WI38 (cell line): ENCODE measurements around the gene EFCAB14.
"Not testable (repeated sequence)": the region's sequence is repeated elsewhere in the genome, so short reads cannot be mapped to it uniquely, and the experiment has no call there.

Experiments used
- H3K4me3 ChIP-seq: 2 replicates; pipeline ENCODE4 v1.5.1; 2011; ENCODE audit warnings: low read depth, mild to moderate bottlenecking, control low read depth, low read length
- TF ChIP-seq, protein P1 (sequence below): IDR thresholded peaks from 2 replicates; pipeline ENCODE4 v1.5.1; 2012; ENCODE audit warnings: low read depth, mild to moderate bottlenecking, control low read depth, low read length

EFCAB14 gene

DNA sequence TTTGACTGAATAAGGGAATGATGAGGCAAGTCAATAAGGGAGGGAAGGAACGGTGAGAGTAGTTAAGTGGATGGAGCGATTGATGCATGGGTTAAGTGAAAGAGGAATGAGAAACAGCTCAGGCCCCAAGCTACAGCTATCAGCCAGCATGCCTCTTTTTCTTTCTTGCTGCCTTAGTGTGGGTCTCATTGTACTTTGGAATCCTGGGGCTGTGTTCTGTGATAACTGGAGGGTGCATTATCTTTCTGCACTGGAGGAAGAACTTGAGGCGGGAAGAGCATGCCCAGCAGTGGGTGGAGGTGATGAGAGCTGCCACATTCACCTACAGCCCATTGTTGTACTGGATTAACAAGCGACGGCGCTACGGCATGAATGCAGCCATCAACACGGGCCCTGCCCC is 46.2 kb downstream of the EFCAB14 start:
- TF ChIP-seq, protein P1, sequence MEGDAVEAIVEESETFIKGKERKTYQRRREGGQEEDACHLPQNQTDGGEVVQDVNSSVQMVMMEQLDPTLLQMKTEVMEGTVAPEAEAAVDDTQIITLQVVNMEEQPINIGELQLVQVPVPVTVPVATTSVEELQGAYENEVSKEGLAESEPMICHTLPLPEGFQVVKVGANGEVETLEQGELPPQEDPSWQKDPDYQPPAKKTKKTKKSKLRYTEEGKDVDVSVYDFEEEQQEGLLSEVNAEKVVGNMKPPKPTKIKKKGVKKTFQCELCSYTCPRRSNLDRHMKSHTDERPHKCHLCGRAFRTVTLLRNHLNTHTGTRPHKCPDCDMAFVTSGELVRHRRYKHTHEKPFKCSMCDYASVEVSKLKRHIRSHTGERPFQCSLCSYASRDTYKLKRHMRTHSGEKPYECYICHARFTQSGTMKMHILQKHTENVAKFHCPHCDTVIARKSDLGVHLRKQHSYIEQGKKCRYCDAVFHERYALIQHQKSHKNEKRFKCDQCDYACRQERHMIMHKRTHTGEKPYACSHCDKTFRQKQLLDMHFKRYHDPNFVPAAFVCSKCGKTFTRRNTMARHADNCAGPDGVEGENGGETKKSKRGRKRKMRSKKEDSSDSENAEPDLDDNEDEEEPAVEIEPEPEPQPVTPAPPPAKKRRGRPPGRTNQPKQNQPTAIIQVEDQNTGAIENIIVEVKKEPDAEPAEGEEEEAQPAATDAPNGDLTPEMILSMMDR: no peak
- no peak overlapping the region for H3K4me3 ChIP-seq

DNA sequence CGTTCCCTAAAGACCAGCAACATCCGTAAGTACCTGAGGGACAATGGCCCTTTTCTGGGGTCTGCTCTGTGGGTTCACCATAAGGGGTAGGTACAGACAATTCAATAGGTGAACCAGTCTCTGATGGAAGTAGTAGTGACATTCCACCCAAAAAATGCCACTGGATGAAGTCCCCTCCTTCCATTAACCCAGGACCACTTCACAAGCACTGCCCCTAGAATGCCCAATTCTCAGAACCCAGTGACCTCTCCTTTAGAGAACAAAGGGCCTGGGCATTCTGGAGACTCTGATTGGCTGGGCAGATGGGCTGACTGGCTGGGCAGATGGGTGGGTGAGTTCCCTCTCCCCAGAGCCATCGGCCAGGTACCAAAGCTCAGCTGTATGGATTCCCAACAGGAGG is 47.4 kb downstream of the EFCAB14 start, which contains the start of gene TEX38:
Gene TEX38 (plus strand): TSS at position 301 of the 400 bp plus-strand sequence. CDS start 81 bp downstream, at position 382.
- TF ChIP-seq, protein P1: no peak
- H3K4me3 ChIP-seq: no peak within 1 kb of the TSS

DNA sequence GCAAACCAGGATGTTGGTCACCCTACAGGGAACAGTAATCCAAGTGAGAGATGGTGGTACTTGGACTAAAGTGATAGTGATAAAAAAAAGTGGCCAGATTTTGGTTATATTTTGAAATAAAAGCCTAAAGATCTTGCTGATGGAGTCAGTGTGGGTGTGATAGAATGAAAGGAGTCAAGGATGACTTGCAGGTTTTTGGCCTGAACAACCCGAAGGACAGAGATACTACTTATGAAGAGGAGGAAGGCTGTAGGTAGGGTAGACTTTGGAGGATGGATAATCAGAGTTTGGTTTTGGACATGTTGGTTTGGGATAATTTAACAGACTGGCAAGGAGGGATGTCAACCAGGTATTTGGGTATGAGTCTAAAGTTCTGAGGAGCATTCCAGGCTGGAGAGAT is 48.8 kb downstream of the EFCAB14 start:
- TF ChIP-seq, protein P1: no peak

DNA sequence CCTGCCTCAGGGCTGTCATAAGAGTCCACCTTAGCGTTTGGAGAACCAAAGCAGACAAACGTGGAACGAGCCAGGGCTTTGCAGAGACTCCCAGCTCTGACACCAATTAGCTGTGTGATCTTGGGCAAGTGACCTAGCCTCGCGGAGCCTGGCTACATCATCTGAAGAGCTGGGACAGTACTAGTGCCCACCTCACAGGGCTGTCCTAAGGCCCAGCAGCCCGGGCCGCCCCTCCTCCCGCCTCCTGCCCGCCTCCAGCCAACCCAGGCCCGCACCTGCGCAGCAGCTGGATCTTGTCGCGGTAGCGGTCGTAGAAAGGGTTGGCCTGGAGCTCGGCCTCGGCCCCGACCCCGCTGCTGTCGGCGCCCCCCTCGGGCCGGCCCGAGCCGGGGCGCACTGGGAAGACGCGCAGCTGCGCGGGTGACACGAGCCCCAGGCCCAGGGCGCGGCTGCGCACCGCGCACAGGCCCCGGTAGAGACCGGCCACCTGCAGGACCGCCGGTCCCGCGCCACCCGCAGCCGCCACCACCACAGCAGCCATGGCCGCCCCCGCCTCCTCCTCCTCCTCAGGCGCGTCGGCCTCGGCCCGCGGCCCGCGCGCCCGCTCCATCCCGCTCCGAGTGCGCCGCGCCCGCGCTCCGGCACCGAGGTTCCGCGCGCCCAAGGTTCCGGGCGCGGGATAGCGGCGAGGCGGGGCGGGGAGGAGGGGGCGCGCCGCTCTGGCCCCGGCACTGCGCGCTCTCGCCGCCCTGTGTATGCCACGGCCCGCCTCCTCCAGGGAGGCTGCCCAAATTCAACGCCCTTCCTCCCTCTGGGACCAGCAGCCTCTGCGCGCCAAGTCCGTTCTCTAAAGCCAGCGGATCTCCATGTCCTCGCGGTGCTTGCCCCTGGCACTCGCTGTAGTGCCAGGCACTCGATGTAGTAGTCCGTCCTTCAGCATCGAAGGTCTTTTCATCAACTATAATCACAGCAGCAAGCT is 50.8 kb downstream of the EFCAB14 start, which contains the start of gene ATPAF1:
Gene ATPAF1 (minus strand): TSS at position 583 of the 979 bp plus-strand sequence. CDS start 42 bp downstream, at position 541.
- peak within 1 kb of the TSS; percentile 78 for H3K4me3 ChIP-seq
- TF ChIP-seq, protein P1: no peak

More for the DNA sequence above, 48.8 kb downstream of the EFCAB14 start:
- H3K4me3 ChIP-seq: no peak overlapping the region

DNA sequence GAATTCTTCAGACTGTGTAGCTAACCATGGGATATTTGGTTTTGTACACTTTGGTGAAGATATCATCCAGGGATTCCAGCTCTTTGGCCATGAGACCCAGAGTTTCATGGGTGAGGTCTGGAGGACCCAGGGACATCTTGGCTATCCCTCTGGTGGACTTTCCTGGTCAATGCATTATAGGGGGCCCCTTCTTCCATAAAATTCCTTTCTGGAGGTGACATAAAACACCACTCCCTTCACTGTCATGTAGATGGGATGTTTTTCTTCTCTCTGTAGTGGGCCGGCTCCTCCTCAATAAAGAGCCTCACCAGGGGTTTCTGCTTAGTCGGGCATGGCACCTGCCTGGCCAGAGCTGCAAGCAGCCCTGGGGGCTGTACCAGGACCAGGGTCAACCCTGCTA is 52.9 kb downstream of the EFCAB14 start:
- H3K4me3 ChIP-seq: no peak overlapping the region
- TF ChIP-seq, protein P1: no peak

DNA sequence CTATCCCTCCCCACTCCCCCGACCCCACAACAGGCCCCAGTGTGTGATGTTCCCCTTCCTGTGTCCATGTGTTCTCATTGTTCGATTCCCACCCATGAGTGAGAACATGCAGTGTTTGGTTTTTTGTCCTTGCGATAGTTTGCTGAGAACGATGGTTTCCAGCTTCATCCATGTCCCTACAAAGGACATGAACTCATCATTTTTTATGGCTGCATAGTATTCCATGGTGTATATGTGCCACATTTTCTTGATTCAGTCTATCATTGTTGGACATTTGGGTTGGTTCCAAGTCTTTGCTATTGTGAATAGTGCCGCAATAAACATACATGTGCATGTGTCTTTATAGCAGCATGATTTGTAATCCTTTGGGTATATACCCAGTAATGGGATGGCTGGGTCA is 56.0 kb downstream of the EFCAB14 start:
- not testable (repeated sequence) for H3K4me3 ChIP-seq

DNA sequence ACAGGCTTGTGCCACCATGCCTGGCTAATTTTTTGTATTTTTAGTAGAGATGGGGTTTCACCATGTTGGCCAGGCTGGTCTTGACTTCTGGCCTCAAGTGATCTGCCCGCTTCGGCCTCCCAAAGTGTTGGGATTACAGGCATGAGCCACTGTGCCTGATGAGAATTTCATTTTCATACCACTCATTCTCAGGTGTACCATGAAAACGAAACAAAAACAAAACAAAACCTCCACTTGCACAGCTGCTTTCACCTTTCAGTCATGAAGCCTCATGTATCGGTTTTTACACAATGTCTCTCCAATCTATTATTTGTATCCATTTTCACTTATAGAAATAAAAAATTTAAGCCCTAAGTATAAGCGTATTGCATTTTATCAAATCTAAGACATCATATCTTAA is 58.8 kb downstream of the EFCAB14 start:
- not testable (repeated sequence) for H3K4me3 ChIP-seq

DNA sequence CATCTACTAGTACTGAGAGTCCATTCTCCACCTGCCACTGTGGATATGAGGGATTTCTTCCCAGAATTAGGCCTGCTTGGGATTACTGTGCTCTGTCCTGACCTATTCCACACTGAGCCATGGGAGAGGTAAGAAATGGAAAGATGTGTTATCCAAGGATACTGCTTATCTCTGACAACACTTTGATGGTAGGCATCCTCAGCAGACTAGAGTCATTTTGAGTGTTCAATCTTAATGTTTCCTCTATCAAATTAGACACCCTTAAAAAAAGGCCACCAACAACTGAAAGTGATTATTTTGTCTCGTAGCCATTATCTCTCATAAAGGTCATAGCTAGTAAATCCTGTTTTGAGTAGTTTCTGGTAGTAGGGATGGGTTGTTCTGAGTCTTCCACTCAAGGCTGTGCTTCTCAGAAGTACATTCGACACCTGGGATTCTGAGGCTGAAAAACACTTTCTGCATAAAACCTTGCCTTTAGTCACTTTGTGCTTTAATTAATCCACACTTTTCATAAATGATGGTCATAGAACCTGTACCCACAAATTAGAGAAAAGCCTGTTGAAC is 59.5 kb downstream of the EFCAB14 start:
- TF ChIP-seq, protein P1: no peak

More for the DNA sequence above, 59.5 kb downstream of the EFCAB14 start:
- no peak overlapping the region for H3K4me3 ChIP-seq
